ENCODE measurements around the gene ZNRF3.

The ZNRF3 gene

GRCh38 chr22:28918550-28919271 is 35.3 kb downstream of the ZNRF3 start:
- H3K27ac ChIP-seq, result no peak overlapping the region
- DNase-seq (ENCODE audit: low spot score), result no peak
- CTCF ChIA-PET, result interaction anchor here (0.7 kb wide), 1 partner anchor 146 kb away, joined by 3 read pairs; no protein-coding TSS in a partner anchor
- TF ChIP-seq, protein P1, sequence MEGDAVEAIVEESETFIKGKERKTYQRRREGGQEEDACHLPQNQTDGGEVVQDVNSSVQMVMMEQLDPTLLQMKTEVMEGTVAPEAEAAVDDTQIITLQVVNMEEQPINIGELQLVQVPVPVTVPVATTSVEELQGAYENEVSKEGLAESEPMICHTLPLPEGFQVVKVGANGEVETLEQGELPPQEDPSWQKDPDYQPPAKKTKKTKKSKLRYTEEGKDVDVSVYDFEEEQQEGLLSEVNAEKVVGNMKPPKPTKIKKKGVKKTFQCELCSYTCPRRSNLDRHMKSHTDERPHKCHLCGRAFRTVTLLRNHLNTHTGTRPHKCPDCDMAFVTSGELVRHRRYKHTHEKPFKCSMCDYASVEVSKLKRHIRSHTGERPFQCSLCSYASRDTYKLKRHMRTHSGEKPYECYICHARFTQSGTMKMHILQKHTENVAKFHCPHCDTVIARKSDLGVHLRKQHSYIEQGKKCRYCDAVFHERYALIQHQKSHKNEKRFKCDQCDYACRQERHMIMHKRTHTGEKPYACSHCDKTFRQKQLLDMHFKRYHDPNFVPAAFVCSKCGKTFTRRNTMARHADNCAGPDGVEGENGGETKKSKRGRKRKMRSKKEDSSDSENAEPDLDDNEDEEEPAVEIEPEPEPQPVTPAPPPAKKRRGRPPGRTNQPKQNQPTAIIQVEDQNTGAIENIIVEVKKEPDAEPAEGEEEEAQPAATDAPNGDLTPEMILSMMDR (conservative IDR thresholded peaks at IDR 0.05; ENCODE audit: low read depth), result no peak
- POLR2A ChIA-PET (ENCODE audit: low non-redundant PET), result no interaction called here

- POLR2A ChIA-PET (ENCODE audit: low non-redundant PET), result no interaction called here
- no peak overlapping the region for H3K27ac ChIP-seq
- TF ChIP-seq, protein P1 (conservative IDR thresholded peaks at IDR 0.05; ENCODE audit: low read depth), result no peak
- no peak for DNase-seq (ENCODE audit: low spot score)
- CTCF ChIA-PET, result no interaction called here
These were observed 37.6 kb downstream of the ZNRF3 start for GRCh38 chr22:28920757-28921584.

DNA sequence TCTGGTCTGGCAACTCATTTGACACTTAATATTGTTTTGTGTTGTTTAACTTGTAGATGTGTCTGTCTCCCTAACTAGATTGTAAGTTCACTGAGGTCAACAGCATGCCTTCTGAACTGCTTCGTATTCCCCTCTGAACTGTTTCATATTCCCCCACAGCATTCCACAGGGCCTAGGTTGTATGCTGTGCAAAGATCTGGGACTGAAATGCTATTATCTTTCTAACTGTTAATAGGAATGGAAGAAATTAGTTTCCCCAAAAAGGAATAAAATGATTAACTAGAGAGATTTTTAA is 38.2 kb downstream of the ZNRF3 start:
- TF ChIP-seq, protein P1 (conservative IDR thresholded peaks at IDR 0.05; ENCODE audit: low read depth), result no peak
- ChIA-PET POLR2A (ENCODE audit: low non-redundant PET) (no interaction called here), CTCF (no interaction called here)
- no peak overlapping the region for H3K27ac ChIP-seq
- no peak for DNase-seq (ENCODE audit: low spot score)

DNA sequence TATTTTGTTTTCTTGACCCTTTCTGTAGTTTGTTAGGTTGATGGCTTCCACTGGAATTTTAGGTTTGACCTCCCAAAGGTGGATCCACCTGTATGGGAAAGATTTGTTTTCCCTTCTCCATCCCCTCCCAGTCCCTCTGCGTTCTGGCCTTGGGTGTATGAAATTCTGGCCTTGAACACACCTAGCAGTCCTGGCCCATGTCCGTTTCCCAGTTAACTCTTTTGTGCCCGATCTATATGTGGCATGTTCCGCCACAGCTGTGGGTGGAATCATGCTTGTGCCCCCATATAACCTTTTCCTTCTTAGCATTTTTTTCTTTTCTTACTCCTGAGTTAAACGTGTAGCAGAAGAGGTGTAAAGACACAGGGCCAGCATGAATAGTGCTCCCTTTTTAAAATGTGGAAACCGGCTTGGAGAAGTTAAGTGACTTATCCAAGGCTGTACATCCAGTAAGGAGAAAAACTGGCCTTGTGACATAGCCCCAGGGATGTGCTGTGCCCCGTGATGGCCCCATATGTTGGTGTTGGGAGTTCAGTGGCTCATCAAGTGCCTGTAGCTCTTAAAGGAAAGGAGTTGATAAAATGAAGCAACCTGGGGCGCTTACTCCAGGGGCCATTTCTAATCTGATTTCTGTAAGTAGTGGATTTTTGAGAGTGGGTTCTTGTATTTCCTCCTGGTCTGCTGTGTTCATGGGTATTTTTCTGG is 39.3 kb downstream of the ZNRF3 start:
- no peak overlapping the region for H3K27ac ChIP-seq
- CTCF ChIA-PET, result no interaction called here
- POLR2A ChIA-PET (ENCODE audit: low non-redundant PET), result no interaction called here
- TF ChIP-seq, protein P1 (conservative IDR thresholded peaks at IDR 0.05; ENCODE audit: low read depth), result no peak
- DNase-seq (ENCODE audit: low spot score), result no peak

DNA sequence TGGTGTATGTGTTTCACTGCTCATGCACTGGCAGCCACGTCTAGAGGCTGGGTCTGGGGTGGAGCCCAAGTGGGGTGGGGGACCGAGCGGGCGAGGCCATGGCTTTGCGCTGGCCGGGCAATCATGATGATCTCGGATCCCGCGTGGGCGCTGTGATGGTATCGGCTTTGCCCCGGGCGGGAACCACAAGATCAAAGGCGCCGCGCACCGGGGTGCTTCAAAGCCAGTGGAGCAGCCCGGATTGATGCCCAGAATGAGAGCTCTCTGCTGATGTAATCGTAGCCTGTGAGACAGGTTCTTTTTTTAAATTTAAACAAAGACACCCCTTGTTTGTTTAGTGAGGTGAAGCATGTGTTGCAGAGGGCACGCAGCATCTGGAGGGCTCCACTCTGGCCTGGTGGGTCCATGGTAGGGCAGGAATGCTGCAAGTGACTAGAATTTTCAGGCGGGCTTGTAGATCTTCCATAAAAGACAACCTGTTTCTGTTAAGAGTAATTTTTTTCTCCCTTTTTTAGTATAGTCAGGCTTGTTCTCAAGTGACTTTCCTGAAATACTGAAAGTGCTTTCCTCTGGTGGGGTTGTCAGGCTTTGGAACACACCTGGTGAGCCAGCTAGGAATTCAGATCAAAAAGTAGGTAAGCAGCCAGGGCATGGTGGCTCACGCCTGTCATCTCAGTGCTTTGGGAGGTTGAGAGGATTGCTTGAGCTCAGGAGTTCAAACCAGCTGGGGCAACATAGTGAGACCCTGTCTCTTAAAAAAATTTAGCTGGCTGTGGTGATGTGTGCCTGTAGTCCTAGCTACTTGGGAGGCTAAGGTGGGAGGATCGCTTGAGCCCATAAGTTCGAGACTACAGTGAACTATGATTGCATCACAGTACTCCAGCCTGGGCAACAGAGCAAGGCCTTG is 40.7 kb downstream of the ZNRF3 start:
- POLR2A ChIA-PET (ENCODE audit: low non-redundant PET), result no interaction called here
- DNase-seq (ENCODE audit: low spot score), result no peak
- TF ChIP-seq, protein P1 (conservative IDR thresholded peaks at IDR 0.05; ENCODE audit: low read depth), result no peak
- H3K27ac ChIP-seq, result no peak overlapping the region
- CTCF ChIA-PET, result interaction anchor here (0.6 kb wide), 1 partner anchor 845 kb away, joined by 3 read pairs; no protein-coding TSS in a partner anchor
